CD4-positive, alpha-beta T cell (primary cell): ENCODE data around the gene SYCP2L. TPM values are rescaled to one million over a fixed set of nuclear protein-coding genes. Genes with fewer than 3 reads are reported as not detected.

Experiments used
- ATAC-seq: fragments of 200-7000 bp; cut with Tn5 transposase; one replicate; pipeline ENCODE4 v1.10.0; 2022; ENCODE audit warnings: mild to moderate bottlenecking; ENCODE audit not compliant: poor library complexity
- CTCF ChIA-PET: fragments of 350-600 bp; sonication (Branson Sonifier 250); formaldehyde crosslinking; loops from one replicate; lab custom pipeline; 2021; ENCODE audit warnings: antibody characterized with exemption, inconsistent platforms; lab: Charles Lee
- POLR2A ChIA-PET: fragments of 350-600 bp; sonication (Branson Sonifier 250); formaldehyde crosslinking; loops from one replicate; lab custom pipeline; 2021; ENCODE audit warnings: antibody characterized with exemption, inconsistent platforms; lab: Charles Lee
- DNase-seq, 14 experiments: peaks; one replicate each; pipeline ENCODE4 v3.0.0-alpha.2; 2013 to 2020; ENCODE audit warnings: mixed read lengths in 2 of 14
- H3K27ac ChIP-seq, 2 donors: one replicate each; pipeline versions ENCODE4 v1.5.1 to v1.7.0; 2013; ENCODE audit warnings: low read length in 2 of 2, low read depth in 1 of 2, mild to moderate bottlenecking in 1 of 2
- H3K27me3 ChIP-seq, 2 experiments: 1 replicate in 1 of 2; 2 replicates in 1 of 2; pipeline versions ENCODE4 v1.6.1 to v1.7.0; 2013; ENCODE audit warnings: low read length in 2 of 2, control low read depth in 1 of 2, mild to moderate bottlenecking in 1 of 2, moderate library complexity in 1 of 2; ENCODE audit not compliant: insufficient read depth in 2 of 2, control insufficient read depth in 1 of 2
- H3K36me3 ChIP-seq: one replicate; pipeline ENCODE4 v1.6.1; 2013; ENCODE audit warnings: low read length, control low read depth; ENCODE audit not compliant: insufficient read depth
- H3K4me1 ChIP-seq: one replicate; pipeline ENCODE4 v1.6.1; 2013; ENCODE audit warnings: low read length, control low read depth; ENCODE audit not compliant: insufficient read depth
- H3K4me3 ChIP-seq: one replicate; pipeline ENCODE4 v1.5.1; 2013; ENCODE audit warnings: mild to moderate bottlenecking, low read length, moderate library complexity
- H3K9me3 ChIP-seq, 2 experiments: 1 replicate in 1 of 2; 2 replicates in 1 of 2; pipeline versions ENCODE4 v1.6.1 to v1.7.0; 2013; ENCODE audit warnings: low read length in 2 of 2, mild to moderate bottlenecking in 2 of 2, control low read depth in 1 of 2, moderate library complexity in 1 of 2; ENCODE audit not compliant: control insufficient read depth in 1 of 2, insufficient read depth in 1 of 2
- H3K27ac Mint-ChIP-seq: one replicate; pipeline ENCODE4 v1.8.0; 2020; ENCODE audit warnings: mixed read lengths
- H3K27me3 Mint-ChIP-seq: one replicate; pipeline ENCODE4 v1.8.0; 2021; ENCODE audit warnings: mixed read lengths
- H3K36me3 Mint-ChIP-seq: one replicate; pipeline ENCODE4 v1.8.0; 2021; ENCODE audit warnings: low read depth, mixed read lengths
- H3K4me1 Mint-ChIP-seq: one replicate; pipeline ENCODE4 v1.8.0; 2021; ENCODE audit warnings: low read depth, mixed read lengths
- H3K4me3 Mint-ChIP-seq: one replicate; pipeline ENCODE4 v1.8.0; 2020; ENCODE audit warnings: mild to moderate bottlenecking, mixed read lengths
- H3K9me3 Mint-ChIP-seq: one replicate; pipeline ENCODE4 v1.8.0; 2020; ENCODE audit warnings: mixed read lengths
- intact Hi-C, 2 experiments: fragments of 100-400 bp; cut with DNase I in 1 of 2; cut with micrococcal nuclease in 1 of 2; formaldehyde crosslinking; loops; one replicate each; pipeline versions ENCODE4 v1.15.1 to v1.9.0; 2023 to 2025; cut with DNase I, micrococcal nuclease
- total RNA-seq, 174 experiments: library from RNA in 2 of 174; stranded (reverse) in 2 of 174; gene quantifications; one replicate each; pipeline ENCODE4 v1.2.3 and lab custom pipeline; 2021 to 2026
- TF ChIP-seq, protein P1 (sequence below): fragments of 200-600 bp; IDR thresholded peaks from one replicate; pipeline ENCODE4 v1.8.0; 2022; ENCODE audit warnings: antibody characterized with exemption, mild to moderate bottlenecking

SYCP2L gene
- total RNA-seq, 2 experiments from 2014 or later: 0.36 TPM; not detected in 1

DNA sequence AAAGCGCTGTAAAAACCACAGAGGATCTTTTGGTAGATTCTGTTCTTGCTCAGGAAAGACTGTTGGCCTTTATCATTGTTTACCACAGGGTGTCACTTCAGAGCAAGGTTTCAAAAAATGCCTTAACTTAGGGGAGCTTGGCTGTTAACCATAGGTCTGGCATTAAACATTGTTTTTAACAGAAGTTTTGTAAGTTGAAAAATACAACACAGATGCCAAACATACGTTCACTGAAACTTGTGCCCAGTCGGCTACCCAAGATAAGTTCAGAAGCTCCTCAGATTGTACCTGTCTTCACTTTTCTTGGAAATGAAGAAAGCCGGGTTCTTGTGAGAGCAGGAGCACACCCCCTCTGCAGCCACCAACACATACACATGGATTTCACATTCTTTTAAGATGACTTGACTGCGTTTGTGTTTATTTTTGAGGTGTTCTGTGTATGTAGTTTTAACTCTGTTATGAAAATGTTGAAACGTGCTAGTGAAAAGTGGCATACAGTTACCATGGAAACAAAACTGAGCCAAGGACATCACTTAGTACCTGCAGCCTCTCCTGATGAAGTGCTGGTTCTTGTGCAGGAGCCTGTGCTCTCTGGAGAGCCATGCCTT is 64.9 kb downstream of the SYCP2L start:
- POLR2A ChIA-PET: no interaction called here
- no peaks in the 10 kb centered on the region for H3K9me3 ChIP-seq
- peaks cover 10 to 21% of the 10 kb centered on the region in 2 experiments for H3K27me3 ChIP-seq
- DNase-seq: no peak
- no peak overlapping the region for H3K27ac ChIP-seq
- no peak overlapping the region for H3K4me3 ChIP-seq
- no peak for ATAC-seq
- CTCF ChIA-PET: no interaction called here
- Mint-ChIP-seq H3K4me1 (no peaks in the 10 kb centered on the region), H3K9me3 (no peaks in the 10 kb centered on the region), H3K4me3 (no peak overlapping the region), H3K27me3 (peaks cover 23% of the 10 kb centered on the region), H3K27ac (no peak overlapping the region), H3K36me3 (no peaks in the 10 kb centered on the region)
- intact Hi-C loops: loop anchor here (10.0 kb wide), 1 partner anchor 543 kb away; no protein-coding TSS in a partner anchor
- TF ChIP-seq, protein P1, sequence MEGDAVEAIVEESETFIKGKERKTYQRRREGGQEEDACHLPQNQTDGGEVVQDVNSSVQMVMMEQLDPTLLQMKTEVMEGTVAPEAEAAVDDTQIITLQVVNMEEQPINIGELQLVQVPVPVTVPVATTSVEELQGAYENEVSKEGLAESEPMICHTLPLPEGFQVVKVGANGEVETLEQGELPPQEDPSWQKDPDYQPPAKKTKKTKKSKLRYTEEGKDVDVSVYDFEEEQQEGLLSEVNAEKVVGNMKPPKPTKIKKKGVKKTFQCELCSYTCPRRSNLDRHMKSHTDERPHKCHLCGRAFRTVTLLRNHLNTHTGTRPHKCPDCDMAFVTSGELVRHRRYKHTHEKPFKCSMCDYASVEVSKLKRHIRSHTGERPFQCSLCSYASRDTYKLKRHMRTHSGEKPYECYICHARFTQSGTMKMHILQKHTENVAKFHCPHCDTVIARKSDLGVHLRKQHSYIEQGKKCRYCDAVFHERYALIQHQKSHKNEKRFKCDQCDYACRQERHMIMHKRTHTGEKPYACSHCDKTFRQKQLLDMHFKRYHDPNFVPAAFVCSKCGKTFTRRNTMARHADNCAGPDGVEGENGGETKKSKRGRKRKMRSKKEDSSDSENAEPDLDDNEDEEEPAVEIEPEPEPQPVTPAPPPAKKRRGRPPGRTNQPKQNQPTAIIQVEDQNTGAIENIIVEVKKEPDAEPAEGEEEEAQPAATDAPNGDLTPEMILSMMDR: no peak
- H3K36me3 ChIP-seq: no peaks in the 10 kb centered on the region
- H3K4me1 ChIP-seq: no peaks in the 10 kb centered on the region

DNA sequence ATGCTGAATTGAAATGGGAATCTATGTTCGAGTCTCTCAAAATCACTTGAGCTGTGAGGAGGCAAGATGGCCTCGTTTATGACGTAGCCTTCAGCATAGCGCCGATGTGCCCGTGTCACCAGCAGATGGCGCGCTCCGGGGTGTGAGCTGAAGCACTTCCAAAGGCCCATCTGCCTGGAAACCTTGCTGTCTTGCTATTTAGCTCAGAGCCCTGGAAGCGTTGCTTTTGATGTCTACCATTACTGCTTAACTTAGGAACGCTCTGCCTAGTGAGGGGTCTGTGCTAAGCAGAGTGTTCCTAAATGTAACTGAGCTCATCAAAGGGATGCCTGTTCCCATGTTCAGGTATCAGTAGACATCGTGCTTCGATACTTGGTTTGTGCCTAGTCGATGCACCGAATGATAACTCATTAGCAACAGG is 67.7 kb downstream of the SYCP2L start:
- Histone ChIP-seq H3K27me3 (peaks cover 10 to 21% of the 10 kb centered on the region in 2 experiments), H3K27ac (no peak overlapping the region), H3K4me1 (no peaks in the 10 kb centered on the region), H3K4me3 (no peak overlapping the region), H3K9me3 (no peaks in the 10 kb centered on the region), H3K36me3 (no peaks in the 10 kb centered on the region)
- Mint-ChIP-seq H3K27ac (no peak overlapping the region), H3K27me3 (peaks cover 18% of the 10 kb centered on the region), H3K4me1 (no peaks in the 10 kb centered on the region), H3K4me3 (no peak overlapping the region), H3K9me3 (no peaks in the 10 kb centered on the region), H3K36me3 (no peaks in the 10 kb centered on the region)
- intact Hi-C loops: loop anchor here (10.0 kb wide), 1 partner anchor 540 kb away; no protein-coding TSS in a partner anchor
- peak; percentile 20 to 67 (median 41) for DNase-seq
- ChIA-PET POLR2A (no interaction called here), CTCF (interaction anchor here (1.1 kb wide), 3 partner anchors 14 to 114 kb away, joined by 3 to 4 read pairs (median 3); no protein-coding TSS in a partner anchor)
- no peak for ATAC-seq
- TF ChIP-seq, protein P1: peak; percentile 47

DNA sequence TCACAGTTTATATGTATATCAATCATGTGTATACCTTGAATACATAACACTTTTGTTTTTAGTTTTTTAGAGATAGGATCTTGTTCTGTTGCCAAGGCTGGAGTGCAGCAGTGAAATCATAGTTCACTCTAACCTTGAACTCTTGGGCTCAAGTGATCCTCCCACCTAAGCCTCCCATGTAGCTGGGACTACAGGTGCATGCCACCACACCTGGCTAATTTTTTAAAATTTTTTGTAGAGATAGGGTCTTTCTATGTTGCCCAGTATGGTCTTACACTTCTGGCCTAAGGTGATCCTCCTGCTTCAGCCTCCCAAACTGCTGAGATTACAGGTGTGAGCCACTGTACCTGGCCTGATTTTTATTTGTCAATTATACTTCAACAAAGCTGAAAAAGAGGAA is 69.9 kb downstream of the SYCP2L start:
- no peaks in the 10 kb centered on the region for H3K4me1 Mint-ChIP-seq
- TF ChIP-seq, protein P1: no peak
- ChIA-PET CTCF (no interaction called here), POLR2A (no interaction called here)
- H3K36me3 Mint-ChIP-seq: no peaks in the 10 kb centered on the region
- no peak overlapping the region for H3K27ac ChIP-seq
- no peaks in the 10 kb centered on the region for H3K4me1 ChIP-seq
- no peak overlapping the region for H3K4me3 Mint-ChIP-seq
- no peaks in the 10 kb centered on the region for H3K9me3 ChIP-seq
- no peak for ATAC-seq
- H3K27me3 ChIP-seq: peaks cover 6 to 15% of the 10 kb centered on the region in 2 experiments
- DNase-seq: no peak
- H3K4me3 ChIP-seq: no peak overlapping the region
- H3K27ac Mint-ChIP-seq: no peak overlapping the region
- intact Hi-C loops: loop anchor here (10.0 kb wide), 1 partner anchor 538 kb away; no protein-coding TSS in a partner anchor
- H3K9me3 Mint-ChIP-seq: no peaks in the 10 kb centered on the region
- H3K27me3 Mint-ChIP-seq: peaks cover 29% of the 10 kb centered on the region
- no peaks in the 10 kb centered on the region for H3K36me3 ChIP-seq
